PFSK-1 (cell line): ENCODE results near the gene CASTOR1. TPM values are rescaled to one million over a fixed set of nuclear protein-coding genes. Genes with fewer than 3 reads are reported as not detected.

ENCODE experiments used
- FOXP2 ChIP-seq: optimal IDR thresholded peaks from 2 replicates; pipeline ENCODE3; 2011; ENCODE audit warnings: borderline replicate concordance, control low read depth, inconsistent platforms; ENCODE audit not compliant: insufficient read depth; ENCODE audit errors: extremely low read length, extremely low read depth
- POLR2AphosphoS5 ChIP-seq: IDR thresholded peaks from 2 replicates; pipeline ENCODE4 v1.6.1; 2012; ENCODE audit warnings: low read depth, mild to moderate bottlenecking, control low read depth, low read length, moderate library complexity
- SIN3A ChIP-seq: IDR thresholded peaks from 2 replicates; pipeline ENCODE4 v1.6.1; 2012; ENCODE audit warnings: mild to moderate bottlenecking, low read length, moderate library complexity, borderline replicate concordance; ENCODE audit not compliant: insufficient read depth
- TAF1 ChIP-seq: IDR thresholded peaks from 2 replicates; pipeline ENCODE4 v1.6.1; 2012; ENCODE audit warnings: low read length, control low read depth, borderline replicate concordance; ENCODE audit not compliant: insufficient read depth
- polyA plus RNA-seq: library from polyadenylated mRNA; unstranded; fragments of >200 nt; gene quantifications from one replicate; pipeline ENCODE4 v1.2.1, GENCODE V29; 2012; ENCODE audit warnings: low read depth, missing spikeins; ENCODE audit not compliant: insufficient read length
- TF ChIP-seq, protein P1 (sequence below), 2 experiments: IDR thresholded peaks; 2 replicates each; pipeline versions ENCODE4 v1.6.1 to v1.8.0; 2011 to 2012; ENCODE audit warnings: low read depth in 2 of 2, low read length in 2 of 2, control low read depth in 1 of 2, inconsistent platforms in 1 of 2, mild to moderate bottlenecking in 1 of 2, moderate library complexity in 1 of 2; ENCODE audit not compliant: insufficient read depth in 1 of 2

The CASTOR1 gene
- 23.0 TPM for polyA plus RNA-seq

- TF ChIP-seq POLR2AphosphoS5 (no peak), TAF1 (no peak), SIN3A (no peak; the same call in 1 of the 2 replicates), FOXP2 (peak; percentile 48)
- TF ChIP-seq, protein P1, sequence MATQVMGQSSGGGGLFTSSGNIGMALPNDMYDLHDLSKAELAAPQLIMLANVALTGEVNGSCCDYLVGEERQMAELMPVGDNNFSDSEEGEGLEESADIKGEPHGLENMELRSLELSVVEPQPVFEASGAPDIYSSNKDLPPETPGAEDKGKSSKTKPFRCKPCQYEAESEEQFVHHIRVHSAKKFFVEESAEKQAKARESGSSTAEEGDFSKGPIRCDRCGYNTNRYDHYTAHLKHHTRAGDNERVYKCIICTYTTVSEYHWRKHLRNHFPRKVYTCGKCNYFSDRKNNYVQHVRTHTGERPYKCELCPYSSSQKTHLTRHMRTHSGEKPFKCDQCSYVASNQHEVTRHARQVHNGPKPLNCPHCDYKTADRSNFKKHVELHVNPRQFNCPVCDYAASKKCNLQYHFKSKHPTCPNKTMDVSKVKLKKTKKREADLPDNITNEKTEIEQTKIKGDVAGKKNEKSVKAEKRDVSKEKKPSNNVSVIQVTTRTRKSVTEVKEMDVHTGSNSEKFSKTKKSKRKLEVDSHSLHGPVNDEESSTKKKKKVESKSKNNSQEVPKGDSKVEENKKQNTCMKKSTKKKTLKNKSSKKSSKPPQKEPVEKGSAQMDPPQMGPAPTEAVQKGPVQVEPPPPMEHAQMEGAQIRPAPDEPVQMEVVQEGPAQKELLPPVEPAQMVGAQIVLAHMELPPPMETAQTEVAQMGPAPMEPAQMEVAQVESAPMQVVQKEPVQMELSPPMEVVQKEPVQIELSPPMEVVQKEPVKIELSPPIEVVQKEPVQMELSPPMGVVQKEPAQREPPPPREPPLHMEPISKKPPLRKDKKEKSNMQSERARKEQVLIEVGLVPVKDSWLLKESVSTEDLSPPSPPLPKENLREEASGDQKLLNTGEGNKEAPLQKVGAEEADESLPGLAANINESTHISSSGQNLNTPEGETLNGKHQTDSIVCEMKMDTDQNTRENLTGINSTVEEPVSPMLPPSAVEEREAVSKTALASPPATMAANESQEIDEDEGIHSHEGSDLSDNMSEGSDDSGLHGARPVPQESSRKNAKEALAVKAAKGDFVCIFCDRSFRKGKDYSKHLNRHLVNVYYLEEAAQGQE (IDR thresholded peaks at IDR 0.05; ENCODE audit: insufficient read depth in 1 of 2, low read depth in 2 of 2, low read length in 2 of 2) = no peak
Measured at GRCh38 chr22:30289141-30289979, at the start of gene CASTOR1. CASTOR1 (minus strand) TSS chr22:30289505; CDS start chr22:30289497, 8 bp downstream.

DNA sequence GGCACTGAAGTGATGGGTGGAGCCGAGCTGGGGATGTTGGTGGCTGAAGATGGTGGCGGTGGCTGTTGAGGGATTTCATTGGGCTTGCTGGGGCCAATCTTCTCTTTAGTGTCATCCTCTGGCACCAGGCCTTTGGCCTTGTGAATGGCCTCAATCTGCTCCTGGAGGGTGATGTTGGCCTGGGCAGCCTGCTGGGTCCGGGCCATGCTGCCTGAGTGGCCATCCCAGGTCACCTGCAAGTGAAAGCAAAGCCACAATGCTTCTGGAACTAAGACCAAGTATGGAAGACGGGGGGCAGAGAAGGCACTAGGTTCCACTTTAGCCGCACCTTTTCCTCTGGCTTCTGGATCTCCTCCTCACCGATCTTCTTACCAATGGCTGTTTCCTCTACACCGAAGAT, 49.5 kb upstream of the CASTOR1 start:
- TF ChIP-seq POLR2AphosphoS5 (no peak), TAF1 (no peak), FOXP2 (no peak), SIN3A (no peak)
- TF ChIP-seq, protein P1 (IDR thresholded peaks at IDR 0.05; ENCODE audit: insufficient read depth in 1 of 2, low read depth in 2 of 2, low read length in 2 of 2) = no peak

- TF ChIP-seq, protein P1 (IDR thresholded peaks at IDR 0.05; ENCODE audit: insufficient read depth in 1 of 2, low read depth in 2 of 2, low read length in 2 of 2) = no peak
- no peak for TF ChIP-seq TAF1
- TF ChIP-seq FOXP2 = no peak
- no peak for TF ChIP-seq POLR2AphosphoS5
- TF ChIP-seq SIN3A = no peak
Measured at GRCh38 chr22:30337461-30337778, 48.1 kb upstream of the CASTOR1 start.

DNA sequence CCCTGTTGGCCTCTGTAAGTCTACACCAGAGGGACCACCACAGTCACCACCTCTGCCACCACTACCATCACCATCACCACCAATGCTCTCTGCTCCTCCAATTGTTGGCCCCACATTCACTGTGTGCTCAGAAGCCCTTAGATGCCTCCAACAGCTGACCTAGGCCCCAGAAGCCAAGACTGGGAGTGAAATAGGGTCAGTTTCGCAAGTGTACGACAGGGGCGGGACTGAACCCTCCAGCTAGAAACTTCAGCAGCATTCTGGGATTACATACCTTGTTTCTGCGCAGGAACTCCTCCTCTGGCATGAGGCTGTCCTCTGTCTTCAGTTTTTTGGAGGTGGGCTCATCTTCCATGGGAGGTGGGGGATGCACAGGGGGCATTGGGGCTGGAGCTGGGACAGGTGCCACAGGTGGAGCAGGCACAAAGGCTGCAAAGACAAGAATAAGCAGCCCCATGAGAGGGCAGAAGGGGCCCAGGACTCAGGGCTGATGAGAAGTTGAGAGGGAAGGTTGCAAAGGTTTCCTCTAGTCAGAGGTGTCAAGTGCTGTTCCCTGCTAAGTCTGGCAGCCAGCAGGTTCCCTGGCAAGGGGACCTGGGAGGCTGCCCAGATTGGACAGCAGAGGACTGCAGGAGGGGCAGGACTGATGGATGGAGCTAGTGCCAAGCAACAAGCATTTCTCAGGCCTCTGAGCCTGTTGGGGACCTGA, 47.6 kb upstream of the CASTOR1 start:
- TF ChIP-seq, protein P1 (IDR thresholded peaks at IDR 0.05; ENCODE audit: insufficient read depth in 1 of 2, low read depth in 2 of 2, low read length in 2 of 2) = no peak
